Neural progenitor cell (in vitro differentiated cells): Measurements from ENCODE around the gene IL21R.

Experiments
- EZH2 ChIP-seq: fragments of 200-600 bp; sonication (generic); IDR thresholded peaks from 2 replicates; pipeline ENCODE4 v1.6.1; 2017; ENCODE audit warnings: antibody characterized with exemption, mild to moderate bottlenecking, moderate library complexity
- EZH2phosphoT487 ChIP-seq: fragments of 200-600 bp; sonication (generic); IDR thresholded peaks from 2 replicates; pipeline ENCODE4 v1.6.1; 2017; ENCODE audit warnings: antibody characterized with exemption
- TF ChIP-seq, protein P1 (sequence below): fragments of 200-600 bp; sonication (generic); IDR thresholded peaks from 2 replicates; pipeline ENCODE4 v1.5.1; 2017; ENCODE audit warnings: antibody characterized with exemption, mild to moderate bottlenecking

DNA sequence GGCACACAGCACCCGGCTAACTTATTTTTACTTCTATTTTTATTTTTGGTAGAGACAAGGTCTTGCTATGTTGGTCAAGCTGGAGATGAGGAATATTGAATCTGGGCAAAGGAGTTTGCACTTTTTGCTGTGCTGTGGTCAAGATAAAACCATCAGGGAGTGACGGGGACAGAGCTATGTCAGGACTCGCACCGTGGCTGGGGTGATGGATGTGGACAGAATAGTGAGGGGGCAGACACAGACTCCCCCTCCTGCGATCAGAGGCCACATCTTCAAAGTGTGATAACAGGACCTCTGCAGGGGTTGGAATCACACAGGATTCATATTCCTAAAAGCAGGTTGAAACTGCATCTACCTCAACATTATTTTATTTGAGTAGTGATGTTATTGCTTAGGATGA lies 25.6 kb downstream of the IL21R start:
- TF ChIP-seq, protein P1, sequence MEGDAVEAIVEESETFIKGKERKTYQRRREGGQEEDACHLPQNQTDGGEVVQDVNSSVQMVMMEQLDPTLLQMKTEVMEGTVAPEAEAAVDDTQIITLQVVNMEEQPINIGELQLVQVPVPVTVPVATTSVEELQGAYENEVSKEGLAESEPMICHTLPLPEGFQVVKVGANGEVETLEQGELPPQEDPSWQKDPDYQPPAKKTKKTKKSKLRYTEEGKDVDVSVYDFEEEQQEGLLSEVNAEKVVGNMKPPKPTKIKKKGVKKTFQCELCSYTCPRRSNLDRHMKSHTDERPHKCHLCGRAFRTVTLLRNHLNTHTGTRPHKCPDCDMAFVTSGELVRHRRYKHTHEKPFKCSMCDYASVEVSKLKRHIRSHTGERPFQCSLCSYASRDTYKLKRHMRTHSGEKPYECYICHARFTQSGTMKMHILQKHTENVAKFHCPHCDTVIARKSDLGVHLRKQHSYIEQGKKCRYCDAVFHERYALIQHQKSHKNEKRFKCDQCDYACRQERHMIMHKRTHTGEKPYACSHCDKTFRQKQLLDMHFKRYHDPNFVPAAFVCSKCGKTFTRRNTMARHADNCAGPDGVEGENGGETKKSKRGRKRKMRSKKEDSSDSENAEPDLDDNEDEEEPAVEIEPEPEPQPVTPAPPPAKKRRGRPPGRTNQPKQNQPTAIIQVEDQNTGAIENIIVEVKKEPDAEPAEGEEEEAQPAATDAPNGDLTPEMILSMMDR: no peak
- TF ChIP-seq EZH2 (no peak), EZH2phosphoT487 (no peak)
